ENCODE data around the gene SCNN1A.

The SCNN1A gene

DNA sequence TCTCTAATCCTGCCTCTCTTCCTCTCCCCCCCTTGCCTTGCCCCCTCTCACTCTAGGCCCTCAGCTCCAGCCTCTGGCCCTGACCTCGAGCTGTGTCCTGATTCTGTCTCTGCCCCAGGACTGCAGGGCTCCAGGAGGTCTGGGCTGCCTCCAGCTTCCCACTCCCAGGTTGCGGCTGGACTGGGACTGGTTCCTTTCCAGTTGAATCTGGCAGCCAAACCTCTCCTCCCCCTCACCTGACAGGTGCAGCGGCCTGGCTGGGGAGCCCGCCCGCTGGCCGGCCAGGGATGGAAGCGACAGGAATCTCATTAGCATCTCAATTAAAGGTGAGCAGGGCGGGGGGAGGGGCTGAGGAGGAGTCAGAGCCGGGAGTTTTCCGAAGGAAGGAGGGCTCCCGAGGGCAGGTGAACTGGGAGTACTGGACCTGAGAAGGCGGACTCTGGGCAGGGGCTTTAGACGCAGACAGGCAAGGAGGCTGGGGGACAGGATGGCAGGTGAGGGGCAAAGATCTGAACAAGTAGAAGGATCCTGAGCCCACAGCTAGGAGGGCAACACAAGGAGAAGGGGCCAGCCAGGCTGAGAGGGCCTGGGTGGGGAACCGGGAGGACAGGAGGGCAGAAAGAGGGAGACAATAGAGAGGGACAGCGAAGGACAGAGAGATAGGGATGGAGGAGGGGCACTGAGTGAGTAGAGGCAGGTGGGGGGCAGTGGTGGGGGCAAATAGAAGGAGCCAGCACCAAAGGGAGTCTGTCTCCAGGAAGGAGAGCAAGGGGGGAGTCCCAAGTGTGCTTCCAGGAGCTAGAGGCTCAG lies at the start of gene SCNN1A:
Gene SCNN1A (minus strand): TSS at position 295 of the 810 bp plus-strand sequence. CDS start 780 bp downstream, outside the sequence.
- no peak for DNase-seq

DNA sequence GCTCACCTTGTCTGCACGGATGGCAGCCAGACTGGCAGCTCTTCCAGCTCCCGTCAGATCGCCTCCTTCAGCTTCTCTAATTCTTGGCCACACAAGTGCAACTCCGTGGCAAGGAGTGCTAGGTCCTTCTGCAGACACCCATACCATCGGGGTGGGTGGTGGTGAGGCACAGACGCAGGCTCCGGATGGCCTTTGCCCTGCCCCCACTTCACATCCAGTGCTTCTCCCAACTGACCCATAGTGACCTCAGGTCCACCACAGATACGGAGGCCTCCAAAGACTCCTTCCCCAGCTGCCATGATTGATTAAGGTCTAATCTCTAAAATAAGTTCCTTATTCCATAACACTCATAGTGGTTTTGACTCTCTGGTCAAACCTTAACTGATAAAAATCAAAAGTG lies 49.5 kb upstream of the SCNN1A start:
- no peak for DNase-seq

DNA sequence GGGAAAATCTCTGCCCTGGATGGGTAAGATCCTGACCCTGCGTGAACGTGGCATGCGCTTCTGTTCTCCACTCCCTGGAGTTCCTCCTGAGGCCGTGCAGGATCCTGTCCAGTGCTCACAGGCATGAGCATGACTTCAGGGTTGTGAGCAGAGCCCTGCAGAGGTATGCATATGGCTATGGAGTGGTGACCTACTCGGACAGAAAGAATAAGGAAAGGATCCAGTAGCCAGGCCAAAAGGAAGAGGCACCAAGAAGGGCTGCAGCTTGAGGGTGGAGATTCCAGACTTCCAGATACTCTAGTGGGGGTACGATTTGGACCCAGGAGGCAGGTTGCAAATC lies 48.6 kb upstream of the SCNN1A start:
- DNase-seq, result no peak

- peak; percentile 56 to 74 for DNase-seq
Observed at GRCh38 chr12:6423267-6424007, 48.1 kb upstream of the SCNN1A start.

DNA sequence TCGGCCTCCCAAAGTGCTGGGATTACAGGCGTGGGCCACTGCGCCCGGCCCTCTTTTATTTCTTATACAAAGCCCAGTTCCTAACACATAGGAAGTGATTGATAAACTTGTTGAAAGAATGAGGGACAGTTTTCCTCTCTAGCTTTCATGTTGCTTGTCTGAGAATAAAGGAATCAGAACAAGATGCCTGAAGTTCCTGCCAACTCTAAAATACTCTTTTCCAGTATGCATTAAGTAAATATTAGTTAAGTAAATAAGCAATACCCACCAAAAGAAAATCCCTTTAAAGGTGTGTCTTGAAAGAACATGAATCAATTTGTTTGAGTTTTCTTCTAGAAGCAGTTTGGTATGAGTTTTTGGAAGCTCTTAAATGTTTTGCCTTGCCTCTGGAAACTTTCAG lies 45.0 kb upstream of the SCNN1A start:
- DNase-seq, result no peak

GRCh38 chr12:6418796-6419195 lies 43.4 kb upstream of the SCNN1A start:
- DNase-seq, result no peak

- DNase-seq, result no peak
Observed at GRCh38 chr12:6416596-6416995, 41.2 kb upstream of the SCNN1A start.

GRCh38 chr12:6407236-6407954 lies 32.0 kb upstream of the SCNN1A start:
- DNase-seq, result no peak

DNA sequence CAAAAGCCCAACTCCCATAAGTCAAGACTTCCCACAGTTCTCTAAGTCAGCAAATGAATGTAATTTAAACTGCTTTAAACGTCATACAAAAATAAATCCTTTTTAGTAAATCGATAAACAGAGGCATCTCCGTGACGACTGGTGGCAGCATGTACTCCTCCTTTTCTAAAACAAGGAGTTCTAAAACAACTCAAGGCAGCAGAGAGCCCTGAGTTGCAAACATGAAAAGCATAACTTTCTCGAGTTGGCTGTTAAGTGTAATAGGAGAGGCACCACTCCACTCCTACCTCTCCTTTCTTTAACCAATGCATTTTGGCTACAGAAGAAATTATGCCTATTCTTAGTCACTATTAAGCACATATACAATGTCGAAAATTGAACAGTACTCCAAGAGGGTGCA lies 30.6 kb upstream of the SCNN1A start:
- no peak for DNase-seq

DNA sequence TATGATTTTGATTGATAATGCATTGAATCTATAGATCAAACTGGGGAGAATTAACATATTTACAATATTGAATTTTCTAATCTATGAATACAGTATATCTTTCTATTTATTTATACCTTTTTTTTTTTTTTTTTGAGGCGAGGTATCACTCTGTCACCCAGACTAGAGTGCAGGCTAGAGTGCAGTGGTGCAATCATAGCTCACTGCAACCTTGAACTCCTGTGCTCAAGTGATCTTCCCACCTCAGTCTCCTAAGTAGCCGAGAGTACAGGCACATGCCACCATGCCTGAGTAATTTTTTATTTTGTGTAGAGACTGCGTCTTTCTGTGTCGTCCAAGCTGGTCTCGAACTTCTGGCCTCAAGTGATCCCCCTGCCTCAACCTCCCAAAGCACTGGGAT lies 29.0 kb upstream of the SCNN1A start:
- no peak for DNase-seq

DNA sequence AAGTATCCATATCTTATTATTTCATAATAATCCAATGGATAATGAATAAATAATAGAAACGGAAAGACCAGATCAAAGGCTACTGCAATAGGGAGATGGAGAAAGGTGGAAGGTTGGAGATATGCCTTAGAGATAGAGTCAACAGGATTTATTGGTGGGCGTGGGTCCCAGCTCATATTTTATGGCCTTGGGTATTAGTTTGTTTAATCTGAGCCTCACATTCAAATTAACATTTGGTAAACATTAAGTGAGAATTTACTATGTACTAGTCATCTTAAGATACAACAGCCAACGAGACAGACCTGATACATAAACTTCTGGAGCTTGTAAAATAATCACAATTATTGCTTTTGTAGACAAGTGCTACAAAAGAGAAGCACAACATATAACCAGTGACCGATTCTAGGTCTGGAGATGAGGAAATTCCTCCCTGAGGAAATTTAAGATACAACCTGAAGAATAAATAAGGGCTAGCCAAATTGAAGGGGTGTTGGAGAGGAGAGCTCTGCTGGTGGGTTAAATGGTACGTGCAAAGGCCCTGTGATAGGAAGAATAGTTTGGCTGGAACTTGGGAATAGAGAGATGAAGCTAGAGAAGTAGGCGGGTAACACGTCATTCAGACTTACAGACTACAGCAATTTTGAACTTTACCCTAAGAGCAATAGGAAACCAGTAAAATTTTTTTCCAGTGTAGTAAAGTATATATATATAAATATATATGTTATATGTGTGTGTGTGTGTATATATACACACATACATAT lies 24.7 kb upstream of the SCNN1A start:
- no peak for DNase-seq

DNA sequence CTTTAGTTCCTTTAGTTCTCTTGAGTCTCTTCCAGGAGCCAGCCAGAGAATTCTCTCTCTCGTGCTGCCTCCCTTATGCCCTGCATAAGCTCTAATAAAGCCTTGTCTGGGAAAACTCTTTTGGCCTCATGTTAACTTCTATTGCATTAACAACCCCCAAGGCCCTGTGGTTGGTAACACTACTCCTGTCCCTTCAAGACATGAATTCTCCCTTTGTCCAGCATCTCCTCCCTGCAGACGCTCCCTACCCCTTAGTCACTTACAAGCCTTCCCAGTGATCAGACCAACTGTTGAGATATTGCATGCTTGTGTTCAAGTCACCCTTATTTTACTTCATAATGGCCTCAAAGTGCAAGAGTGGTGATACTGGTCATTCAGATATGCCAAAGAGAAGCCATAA lies 20.7 kb upstream of the SCNN1A start:
- no peak for DNase-seq

DNA sequence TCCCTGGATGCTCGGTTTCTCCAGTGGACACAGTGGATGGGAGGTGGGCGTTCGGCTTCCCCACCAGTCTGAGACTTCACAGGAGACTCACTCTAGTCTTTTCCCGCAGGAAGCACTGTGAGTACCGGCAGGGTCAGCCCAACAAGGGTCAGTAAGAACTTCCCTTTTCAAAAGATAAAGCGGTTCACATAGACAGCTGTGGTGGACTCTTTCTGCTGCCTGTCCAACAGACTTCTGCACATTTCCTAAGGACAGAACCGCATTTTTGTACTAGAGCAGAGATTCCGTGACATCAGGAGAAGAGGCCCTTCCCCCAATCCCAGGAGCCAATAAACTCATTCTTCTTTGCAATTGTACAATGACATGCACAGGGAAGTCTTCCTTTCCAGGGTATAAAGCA lies 19.0 kb upstream of the SCNN1A start:
- no peak for DNase-seq

GRCh38 chr12:6393109-6393508 lies 17.7 kb upstream of the SCNN1A start:
- no peak for DNase-seq

DNA sequence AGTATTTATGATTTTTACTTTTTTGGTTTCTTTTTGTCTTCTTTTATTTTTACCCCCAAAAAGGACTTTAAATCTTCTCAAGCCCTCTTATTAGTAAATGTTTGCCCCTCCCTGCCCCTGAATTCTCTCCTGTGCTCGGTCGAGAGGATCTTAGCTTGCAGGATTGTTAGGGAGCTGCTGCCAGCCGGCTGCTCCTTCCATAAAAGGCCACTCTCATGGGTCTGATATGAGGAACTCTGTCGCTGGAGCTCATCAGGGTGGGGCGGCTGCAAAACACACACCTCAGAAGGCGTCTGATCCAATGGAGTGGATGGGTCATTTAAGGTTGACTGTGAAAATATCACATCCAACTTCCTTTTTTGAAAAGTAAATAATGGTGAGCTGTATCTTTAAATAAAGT lies 17.1 kb upstream of the SCNN1A start:
- DNase-seq, result no peak

GRCh38 chr12:6391013-6391412 lies 15.7 kb upstream of the SCNN1A start:
- no peak for DNase-seq

GRCh38 chr12:6390084-6390799 lies 14.9 kb upstream of the SCNN1A start:
- DNase-seq, result no peak

DNA sequence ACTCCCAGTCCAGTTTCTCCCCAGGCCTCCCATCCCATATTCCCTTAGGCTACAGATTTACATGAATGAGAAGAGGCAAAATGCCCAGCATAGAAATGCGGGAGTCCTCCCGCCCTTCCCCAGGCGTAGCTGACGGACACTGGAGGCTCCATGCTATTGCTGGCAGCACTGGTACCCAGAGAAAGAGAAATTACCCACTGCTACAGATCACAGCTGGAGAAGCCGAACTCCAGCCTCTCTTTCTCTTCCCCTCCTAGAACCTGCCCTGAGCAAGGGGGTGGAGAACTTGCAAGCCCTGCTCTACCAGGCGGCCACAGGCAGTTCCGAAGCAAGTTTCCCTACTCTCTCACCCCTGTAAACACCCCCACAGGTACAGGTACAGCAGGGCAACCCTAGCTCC lies 12.2 kb upstream of the SCNN1A start:
- DNase-seq, result no peak

- no peak for DNase-seq
Observed at GRCh38 chr12:6386491-6386890, 11.1 kb upstream of the SCNN1A start.

DNA sequence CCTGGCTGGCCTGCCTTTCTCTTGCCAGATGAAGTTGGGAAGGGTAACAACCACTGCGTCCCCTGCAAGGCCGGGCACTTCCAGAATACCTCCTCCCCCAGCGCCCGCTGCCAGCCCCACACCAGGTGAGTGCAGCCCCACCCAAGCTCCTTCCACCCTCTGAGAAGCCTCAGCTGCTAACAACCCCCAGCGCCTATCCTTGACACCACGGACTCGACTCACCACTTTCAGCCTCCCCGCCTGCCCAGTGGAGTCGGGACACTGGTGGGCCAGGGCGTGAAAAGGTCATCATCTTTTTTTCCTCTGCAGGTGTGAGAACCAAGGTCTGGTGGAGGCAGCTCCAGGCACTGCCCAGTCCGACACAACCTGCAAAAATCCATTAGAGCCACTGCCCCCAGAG lies 10.7 kb upstream of the SCNN1A start:
- no peak for DNase-seq

DNA sequence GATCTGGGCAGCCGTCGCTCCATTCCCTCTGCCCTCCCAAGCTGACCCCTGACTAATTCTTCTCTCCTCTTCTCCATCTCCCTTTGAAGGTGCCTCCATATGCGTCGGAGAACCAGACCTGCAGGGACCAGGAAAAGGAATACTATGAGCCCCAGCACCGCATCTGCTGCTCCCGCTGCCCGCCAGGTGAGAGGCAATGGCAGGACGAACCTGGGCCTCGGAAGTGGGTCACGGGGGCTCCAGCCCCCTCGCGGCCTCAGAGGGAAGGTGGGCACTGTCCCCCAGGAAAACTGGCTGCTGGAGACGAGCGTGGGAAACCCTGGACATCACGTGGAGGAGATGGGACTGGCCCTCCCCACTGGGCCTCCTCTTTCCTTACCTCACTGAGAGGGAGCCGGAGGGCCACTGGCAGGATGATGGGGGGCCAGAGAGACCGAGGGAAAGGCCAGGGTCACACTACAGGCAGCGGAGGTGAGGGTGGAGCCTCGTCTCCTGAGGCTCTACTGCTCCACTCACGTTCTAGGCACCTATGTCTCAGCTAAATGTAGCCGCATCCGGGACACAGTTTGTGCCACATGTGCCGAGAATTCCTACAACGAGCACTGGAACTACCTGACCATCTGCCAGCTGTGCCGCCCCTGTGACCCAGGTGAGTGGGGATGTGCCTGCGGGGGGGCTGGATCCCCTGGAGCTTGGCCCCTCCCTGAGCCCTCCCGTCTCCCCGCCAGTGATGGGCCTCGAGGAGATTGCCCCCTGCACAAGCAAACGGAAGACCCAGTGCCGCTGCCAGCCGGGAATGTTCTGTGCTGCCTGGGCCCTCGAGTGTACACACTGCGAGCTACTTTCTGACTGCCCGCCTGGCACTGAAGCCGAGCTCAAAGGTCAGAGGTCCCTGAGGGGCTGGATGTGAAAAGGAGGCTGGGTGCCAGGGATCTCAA lies 9.4 kb upstream of the SCNN1A start:
- DNase-seq, result no peak
